ENCODE results near the gene PIM3. TPM values are rescaled to one million over a fixed set of nuclear protein-coding genes. Genes with fewer than 3 reads are reported as not detected.

PIM3 gene
- polyA plus RNA-seq, 1 experiment = 8.3 TPM

DNA sequence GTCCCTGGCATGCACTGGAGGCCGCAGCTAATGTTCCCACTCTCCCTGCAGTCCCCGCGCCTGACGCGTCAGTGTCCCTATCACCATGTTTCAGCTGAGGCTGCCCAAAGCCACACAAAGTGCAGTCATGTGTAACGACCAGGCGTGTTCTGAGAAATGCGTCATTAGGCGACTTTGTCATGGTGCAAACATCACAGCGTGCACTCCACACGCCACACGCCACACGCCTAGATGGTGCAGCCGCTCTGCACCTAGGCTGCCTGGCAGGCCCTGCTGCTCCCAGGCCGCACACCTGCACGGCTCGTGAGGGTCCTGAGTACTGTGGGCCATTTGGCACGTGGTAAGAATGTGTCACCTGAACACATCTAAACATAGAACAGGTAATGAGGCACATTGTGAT lies 39.7 kb upstream of the PIM3 start:
- Histone ChIP-seq H3K36me3 (ENCODE audit: control insufficient read depth, insufficient read depth, low read length) (peaks cover 7% of the 10 kb centered on the region), H3K27me3 (ENCODE audit: control insufficient read depth, insufficient read depth, low read length) (no peaks in the 10 kb centered on the region), H3K4me3 (ENCODE audit: low read depth, low read length) (no peak overlapping the region)
- TF ChIP-seq CTCF (IDR thresholded peaks at IDR 0.05; ENCODE audit: insufficient read depth, low read depth, low read length) = no peak
- no peak for DNase-seq (ENCODE audit: low read depth)
- ChIA-PET CTCF (interaction anchor here (1.5 kb wide), 1 partner anchor 153 kb away, joined by 3 read pairs; no protein-coding TSS in a partner anchor), POLR2A (no interaction called here)

- CTCF ChIA-PET = interaction anchor here (1.0 to 1.1 kb wide), 2 partner anchors 109 to 154 kb away, joined by 3 to 4 read pairs; no protein-coding TSS in a partner anchor
Observed at GRCh38 chr22:49921508-49922278, 38.9 kb upstream of the PIM3 start.

GRCh38 chr22:49922484-49922883 lies 38.1 kb upstream of the PIM3 start:
- no peak overlapping the region for H3K4me3 ChIP-seq (ENCODE audit: low read depth, low read length)
- H3K27me3 ChIP-seq (ENCODE audit: control insufficient read depth, insufficient read depth, low read length) = no peaks in the 10 kb centered on the region
- CTCF ChIA-PET = interaction anchor here (1.0 to 1.1 kb wide), 2 partner anchors 108 to 155 kb away, joined by 3 to 4 read pairs; no protein-coding TSS in a partner anchor
- H3K36me3 ChIP-seq (ENCODE audit: control insufficient read depth, insufficient read depth, low read length) = peaks cover 7% of the 10 kb centered on the region
- POLR2A ChIA-PET = no interaction called here
- TF ChIP-seq CTCF (IDR thresholded peaks at IDR 0.05; ENCODE audit: insufficient read depth, low read depth, low read length) = no peak
- no peak for DNase-seq (ENCODE audit: low read depth)

More at GRCh38 chr22:49921508-49922278, 38.9 kb upstream of the PIM3 start:
- Histone ChIP-seq H3K4me3 (ENCODE audit: low read depth, low read length) (no peak overlapping the region), H3K36me3 (ENCODE audit: control insufficient read depth, insufficient read depth, low read length) (peaks cover 7% of the 10 kb centered on the region), H3K27me3 (ENCODE audit: control insufficient read depth, insufficient read depth, low read length) (no peaks in the 10 kb centered on the region)
- DNase-seq (ENCODE audit: low read depth) = no peak
- no peak for TF ChIP-seq CTCF (IDR thresholded peaks at IDR 0.05; ENCODE audit: insufficient read depth, low read depth, low read length)
- POLR2A ChIA-PET = no interaction called here

- ChIA-PET POLR2A (no interaction called here), CTCF (interaction anchor here (1.1 to 1.6 kb wide), 2 partner anchors 108 kb away, joined by 4 to 6 read pairs; no protein-coding TSS in a partner anchor)
- TF ChIP-seq CTCF (IDR thresholded peaks at IDR 0.05; ENCODE audit: insufficient read depth, low read depth, low read length) = no peak
- peaks cover 7% of the 10 kb centered on the region for H3K36me3 ChIP-seq (ENCODE audit: control insufficient read depth, insufficient read depth, low read length)
- DNase-seq (ENCODE audit: low read depth) = no peak
- H3K27me3 ChIP-seq (ENCODE audit: control insufficient read depth, insufficient read depth, low read length) = no peaks in the 10 kb centered on the region
- H3K4me3 ChIP-seq (ENCODE audit: low read depth, low read length) = no peak overlapping the region
Observed at GRCh38 chr22:49922926-49923325, 37.6 kb upstream of the PIM3 start.

- ChIA-PET CTCF (interaction anchor here (1.5 to 1.6 kb wide), 2 partner anchors 107 to 156 kb away, joined by 3 to 6 read pairs; no protein-coding TSS in a partner anchor), POLR2A (no interaction called here)
- DNase-seq (ENCODE audit: low read depth) = no peak
- peaks cover 7% of the 10 kb centered on the region for H3K36me3 ChIP-seq (ENCODE audit: control insufficient read depth, insufficient read depth, low read length)
- H3K27me3 ChIP-seq (ENCODE audit: control insufficient read depth, insufficient read depth, low read length) = no peaks in the 10 kb centered on the region
- TF ChIP-seq CTCF (IDR thresholded peaks at IDR 0.05; ENCODE audit: insufficient read depth, low read depth, low read length) = peak; percentile 35
- no peak overlapping the region for H3K4me3 ChIP-seq (ENCODE audit: low read depth, low read length)
Observed at GRCh38 chr22:49923445-49923844, 37.1 kb upstream of the PIM3 start.
